GM12878 (cell line): ENCODE results near the gene LILRB4. TPM values are rescaled to one million over a fixed set of nuclear protein-coding genes. Genes with fewer than 3 reads are reported as not detected.

Source experiments
- CBX5 ChIP-seq: sonication (generic); IDR thresholded peaks from 2 replicates; pipeline ENCODE4 v1.6.1; 2016; ENCODE audit warnings: low read depth, moderate library complexity, mild to moderate bottlenecking, inconsistent platforms
- EZH2 ChIP-seq: IDR thresholded peaks from 2 replicates; pipeline ENCODE4 v1.6.1; 2012; ENCODE audit warnings: low read depth, mild to moderate bottlenecking, control low read depth, inconsistent platforms, low read length, borderline replicate concordance; ENCODE audit not compliant: control insufficient read depth
- HCFC1 ChIP-seq: fragments of 150-350 bp; IDR thresholded peaks from 2 replicates; pipeline ENCODE4 v1.6.1; 2014; ENCODE audit warnings: low read length
- HDAC6 ChIP-seq: fragments of 200-600 bp; sonication (generic); IDR thresholded peaks from one replicate; pipeline ENCODE4 v1.8.0; 2017; ENCODE audit warnings: antibody characterized with exemption; ENCODE audit not compliant: unreplicated experiment
- HDGF ChIP-seq: fragments of 450-650 bp; IDR thresholded peaks from 2 replicates; pipeline ENCODE4 v1.6.1; 2016; ENCODE audit warnings: antibody characterized with exemption
- MEF2A ChIP-seq: IDR thresholded peaks from 2 replicates; pipeline ENCODE4 v1.6.1; 2011; ENCODE audit warnings: low read depth, mild to moderate bottlenecking, low read length, moderate library complexity; ENCODE audit not compliant: insufficient read depth
- MXI1 ChIP-seq: fragments of 150-350 bp; IDR thresholded peaks from 2 replicates; pipeline ENCODE4 v1.6.1; 2011; ENCODE audit warnings: low read depth, mild to moderate bottlenecking, inconsistent platforms, low read length, improper control_type of control experiment
- MYC ChIP-seq: IDR thresholded peaks from 2 replicates; pipeline ENCODE4 v1.6.1; 2011; ENCODE audit warnings: mild to moderate bottlenecking, low read length, moderate library complexity, inconsistent platforms; ENCODE audit not compliant: insufficient read depth, insufficient replicate concordance, insufficient read length, severe bottlenecking
- NBN ChIP-seq: fragments of 450-650 bp; IDR thresholded peaks from 2 replicates; pipeline ENCODE4 v1.6.1; 2016
- NFIC ChIP-seq: IDR thresholded peaks from 2 replicates; pipeline ENCODE4 v1.6.1; 2012; ENCODE audit warnings: low read depth, mild to moderate bottlenecking, inconsistent platforms, low read length, moderate library complexity
- NR2F1 ChIP-seq: fragments of 450-650 bp; conservative IDR thresholded peaks from 2 replicates; pipeline ENCODE4 v1.6.1; 2017; ENCODE audit warnings: mild to moderate bottlenecking
- POLR2A ChIP-seq: IDR thresholded peaks from 2 replicates; pipeline ENCODE4 v1.6.1; 2011; ENCODE audit warnings: low read depth, mild to moderate bottlenecking, low read length
- RBBP5 ChIP-seq: fragments of 200-600 bp; sonication (generic); conservative IDR thresholded peaks from 2 replicates; pipeline ENCODE4 v1.6.1; 2016
- RFX5 ChIP-seq: IDR thresholded peaks from 2 replicates; pipeline ENCODE4 v1.6.1; 2011; ENCODE audit warnings: low read depth, low read length, improper control_type of control experiment
- SMAD1 ChIP-seq: fragments of 450-650 bp; IDR thresholded peaks from 2 replicates; pipeline ENCODE4 v1.6.1; 2018; ENCODE audit warnings: mild to moderate bottlenecking, low read depth; ENCODE audit not compliant: partially characterized antibody
- SP1 ChIP-seq: IDR thresholded peaks from one replicate; pipeline ENCODE4 v1.6.1; 2011; ENCODE audit warnings: low read depth, low read length
- TCF12 ChIP-seq: IDR thresholded peaks from 2 replicates; pipeline ENCODE4 v1.6.1; 2011; ENCODE audit warnings: low read depth, mild to moderate bottlenecking, low read length
- TCF3 ChIP-seq: IDR thresholded peaks from 2 replicates; pipeline ENCODE4 v1.6.1; 2012; ENCODE audit warnings: low read depth, mild to moderate bottlenecking, low read length, borderline replicate concordance; ENCODE audit not compliant: insufficient read depth
- TCF7 ChIP-seq: IDR thresholded peaks from 2 replicates; pipeline ENCODE4 v1.6.1; 2014; ENCODE audit warnings: antibody characterized with exemption, borderline replicate concordance
- ZNF24 ChIP-seq: fragments of 450-650 bp; IDR thresholded peaks from 2 replicates; pipeline ENCODE4 v1.6.1; 2017; ENCODE audit warnings: antibody characterized with exemption, mild to moderate bottlenecking
- ZNF274 ChIP-seq: IDR thresholded peaks from one replicate; pipeline ENCODE4 v1.8.0; 2011; ENCODE audit not compliant: insufficient read length, insufficient read depth
- ZSCAN29 ChIP-seq: fragments of 450-650 bp; IDR thresholded peaks from 2 replicates; pipeline ENCODE4 v1.6.1; 2017; ENCODE audit warnings: mild to moderate bottlenecking, moderate library complexity
- ZZZ3 ChIP-seq: IDR thresholded peaks from 2 replicates; pipeline ENCODE4 v1.6.1; 2011; ENCODE audit warnings: low read depth; ENCODE audit not compliant: control insufficient read depth, insufficient read length
- polyA plus RNA-seq, 11 experiments: library from polyadenylated mRNA; depleted of rRNA in 4 of 11; unstranded in 6 of 11; stranded (reverse) in 5 of 11; fragments of >200 nt; fragmentation: Nextera tagmentation in 4 of 11; fragmentation: Illumina TruSeq in 1 of 11; extraction: Ambion mirVana in 4 of 11; extraction: Trizol in 1 of 11; gene quantifications; 1 replicate in 1 of 11; 2 replicates in 10 of 11; pipeline versions ENCODE4 v1.2.1 to v1.2.3, GENCODE V29; 2011 to 2016; ENCODE audit warnings: inconsistent platforms in 2 of 11, missing spikeins in 2 of 11, low read depth in 1 of 11
- total RNA-seq, 4 experiments: library from RNA; depleted of rRNA in 3 of 4; stranded (reverse); fragments of >200 nt in 3 of 4; fragmentation: Illumina TruSeq in 1 of 4; extraction: Trizol in 1 of 4; gene quantifications; 2 replicates each; pipeline versions ENCODE4 v1.2.1 to v1.2.3, GENCODE V29; 2013 to 2021
- TF ChIP-seq, protein P1 (sequence below): IDR thresholded peaks from 2 replicates; pipeline ENCODE4 v1.6.1; 2012; ENCODE audit warnings: low read depth, low read length, improper control_type of control experiment
- TF ChIP-seq, protein P2 (sequence below): fragments of 450-650 bp; conservative IDR thresholded peaks from 2 replicates; pipeline ENCODE4 v1.6.1; 2017; ENCODE audit warnings: mild to moderate bottlenecking, moderate library complexity
- TF ChIP-seq, protein P3 (sequence below): fragments of 450-650 bp; IDR thresholded peaks from 2 replicates; pipeline ENCODE4 v1.6.1; 2017; ENCODE audit warnings: mild to moderate bottlenecking
- TF ChIP-seq, protein P4 (sequence below): fragments of 450-650 bp; IDR thresholded peaks from 2 replicates; pipeline ENCODE4 v1.6.1; 2017; ENCODE audit warnings: mild to moderate bottlenecking, low read depth, inconsistent platforms; ENCODE audit not compliant: poor library complexity, severe bottlenecking

The LILRB4 gene
- total and polyA plus RNA-seq, 10 of the 15 experiments (the other 5 are each of a cell fraction or from before 2014, with no cell fraction given), result 2.0 to 39.8 (median 16.0) TPM

DNA sequence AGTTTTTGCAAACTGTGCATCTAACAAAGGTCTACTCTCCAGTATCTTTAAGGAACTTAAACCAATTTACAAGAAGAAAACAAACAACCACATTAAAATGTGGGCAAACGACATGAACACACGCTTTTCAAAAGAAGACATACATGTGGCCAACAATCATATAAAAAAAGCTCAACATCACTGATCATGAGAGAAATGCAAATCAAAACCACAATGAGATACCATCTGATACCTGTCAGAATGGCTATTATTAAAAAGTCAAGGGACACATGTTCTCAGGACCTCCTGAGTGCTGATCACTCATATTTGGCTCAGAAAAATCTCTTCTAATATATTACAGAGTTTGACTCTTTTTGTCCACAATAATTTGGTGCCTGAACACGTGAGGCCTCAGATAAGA lies 46.7 kb upstream of the LILRB4 start (continued):
- TF ChIP-seq TCF12 (no peak), TCF7 (no peak), ZNF24 (no peak), TCF3 (no peak), NFIC (no peak; the same call in none of the 2 replicates), CBX5 (no peak), POLR2A (no peak), MEF2A (no peak), RBBP5 (no peak), HCFC1 (no peak), ZNF274 (no peak), EZH2 (no peak), ZSCAN29 (no peak), NBN (no peak; the same call in 1 of the 2 replicates), MXI1 (peak; percentile 78), SP1 (no peak), RFX5 (no peak), HDGF (no peak), HDAC6 (no peak), SMAD1 (no peak), ZZZ3 (no peak), MYC (no peak), NR2F1 (no peak)
- TF ChIP-seq, protein P1, sequence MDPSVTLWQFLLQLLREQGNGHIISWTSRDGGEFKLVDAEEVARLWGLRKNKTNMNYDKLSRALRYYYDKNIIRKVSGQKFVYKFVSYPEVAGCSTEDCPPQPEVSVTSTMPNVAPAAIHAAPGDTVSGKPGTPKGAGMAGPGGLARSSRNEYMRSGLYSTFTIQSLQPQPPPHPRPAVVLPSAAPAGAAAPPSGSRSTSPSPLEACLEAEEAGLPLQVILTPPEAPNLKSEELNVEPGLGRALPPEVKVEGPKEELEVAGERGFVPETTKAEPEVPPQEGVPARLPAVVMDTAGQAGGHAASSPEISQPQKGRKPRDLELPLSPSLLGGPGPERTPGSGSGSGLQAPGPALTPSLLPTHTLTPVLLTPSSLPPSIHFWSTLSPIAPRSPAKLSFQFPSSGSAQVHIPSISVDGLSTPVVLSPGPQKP, result no peak
- TF ChIP-seq, protein P2, sequence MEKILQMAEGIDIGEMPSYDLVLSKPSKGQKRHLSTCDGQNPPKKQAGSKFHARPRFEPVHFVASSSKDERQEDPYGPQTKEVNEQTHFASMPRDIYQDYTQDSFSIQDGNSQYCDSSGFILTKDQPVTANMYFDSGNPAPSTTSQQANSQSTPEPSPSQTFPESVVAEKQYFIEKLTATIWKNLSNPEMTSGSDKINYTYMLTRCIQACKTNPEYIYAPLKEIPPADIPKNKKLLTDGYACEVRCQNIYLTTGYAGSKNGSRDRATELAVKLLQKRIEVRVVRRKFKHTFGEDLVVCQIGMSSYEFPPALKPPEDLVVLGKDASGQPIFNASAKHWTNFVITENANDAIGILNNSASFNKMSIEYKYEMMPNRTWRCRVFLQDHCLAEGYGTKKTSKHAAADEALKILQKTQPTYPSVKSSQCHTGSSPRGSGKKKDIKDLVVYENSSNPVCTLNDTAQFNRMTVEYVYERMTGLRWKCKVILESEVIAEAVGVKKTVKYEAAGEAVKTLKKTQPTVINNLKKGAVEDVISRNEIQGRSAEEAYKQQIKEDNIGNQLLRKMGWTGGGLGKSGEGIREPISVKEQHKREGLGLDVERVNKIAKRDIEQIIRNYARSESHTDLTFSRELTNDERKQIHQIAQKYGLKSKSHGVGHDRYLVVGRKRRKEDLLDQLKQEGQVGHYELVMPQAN, result no peak
- TF ChIP-seq, protein P3, sequence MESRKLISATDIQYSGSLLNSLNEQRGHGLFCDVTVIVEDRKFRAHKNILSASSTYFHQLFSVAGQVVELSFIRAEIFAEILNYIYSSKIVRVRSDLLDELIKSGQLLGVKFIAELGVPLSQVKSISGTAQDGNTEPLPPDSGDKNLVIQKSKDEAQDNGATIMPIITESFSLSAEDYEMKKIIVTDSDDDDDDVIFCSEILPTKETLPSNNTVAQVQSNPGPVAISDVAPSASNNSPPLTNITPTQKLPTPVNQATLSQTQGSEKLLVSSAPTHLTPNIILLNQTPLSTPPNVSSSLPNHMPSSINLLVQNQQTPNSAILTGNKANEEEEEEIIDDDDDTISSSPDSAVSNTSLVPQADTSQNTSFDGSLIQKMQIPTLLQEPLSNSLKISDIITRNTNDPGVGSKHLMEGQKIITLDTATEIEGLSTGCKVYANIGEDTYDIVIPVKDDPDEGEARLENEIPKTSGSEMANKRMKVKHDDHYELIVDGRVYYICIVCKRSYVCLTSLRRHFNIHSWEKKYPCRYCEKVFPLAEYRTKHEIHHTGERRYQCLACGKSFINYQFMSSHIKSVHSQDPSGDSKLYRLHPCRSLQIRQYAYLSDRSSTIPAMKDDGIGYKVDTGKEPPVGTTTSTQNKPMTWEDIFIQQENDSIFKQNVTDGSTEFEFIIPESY, result no peak
- TF ChIP-seq, protein P4, sequence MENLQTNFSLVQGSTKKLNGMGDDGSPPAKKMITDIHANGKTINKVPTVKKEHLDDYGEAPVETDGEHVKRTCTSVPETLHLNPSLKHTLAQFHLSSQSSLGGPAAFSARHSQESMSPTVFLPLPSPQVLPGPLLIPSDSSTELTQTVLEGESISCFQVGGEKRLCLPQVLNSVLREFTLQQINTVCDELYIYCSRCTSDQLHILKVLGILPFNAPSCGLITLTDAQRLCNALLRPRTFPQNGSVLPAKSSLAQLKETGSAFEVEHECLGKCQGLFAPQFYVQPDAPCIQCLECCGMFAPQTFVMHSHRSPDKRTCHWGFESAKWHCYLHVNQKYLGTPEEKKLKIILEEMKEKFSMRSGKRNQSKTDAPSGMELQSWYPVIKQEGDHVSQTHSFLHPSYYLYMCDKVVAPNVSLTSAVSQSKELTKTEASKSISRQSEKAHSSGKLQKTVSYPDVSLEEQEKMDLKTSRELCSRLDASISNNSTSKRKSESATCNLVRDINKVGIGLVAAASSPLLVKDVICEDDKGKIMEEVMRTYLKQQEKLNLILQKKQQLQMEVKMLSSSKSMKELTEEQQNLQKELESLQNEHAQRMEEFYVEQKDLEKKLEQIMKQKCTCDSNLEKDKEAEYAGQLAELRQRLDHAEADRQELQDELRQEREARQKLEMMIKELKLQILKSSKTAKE, result peak; percentile 11
